ENCODE measurements around the gene VSTM2L.
"Not testable (repeated sequence)": the region's sequence is repeated elsewhere in the genome, so short reads cannot be mapped to it uniquely, and the experiment has no call there.

Gene VSTM2L

GRCh38 chr20:37955511-37955910 lies 52.6 kb downstream of the VSTM2L start:
- H3K4me1 Mint-ChIP-seq (ENCODE audit: low read depth), result no peaks in the 10 kb centered on the region
- H3K9me3 Mint-ChIP-seq, result no peaks in the 10 kb centered on the region
- H3K4me3 Mint-ChIP-seq, result no peak overlapping the region
- no peak for DNase-seq (ENCODE audit: low spot score)
- no peak overlapping the region for H3K27ac Mint-ChIP-seq
- peaks cover 13% of the 10 kb centered on the region for H3K27me3 Mint-ChIP-seq (ENCODE audit: low read depth)
- no peaks in the 10 kb centered on the region for H3K36me3 Mint-ChIP-seq (ENCODE audit: low read depth)

GRCh38 chr20:37956107-37956585 lies 53.2 kb downstream of the VSTM2L start:
- H3K27me3 Mint-ChIP-seq (ENCODE audit: low read depth), result peaks cover 13% of the 10 kb centered on the region
- DNase-seq (ENCODE audit: low spot score), result no peak
- H3K4me1 Mint-ChIP-seq (ENCODE audit: low read depth), result no peaks in the 10 kb centered on the region
- no peak overlapping the region for H3K27ac Mint-ChIP-seq
- no peak overlapping the region for H3K4me3 Mint-ChIP-seq
- H3K9me3 Mint-ChIP-seq, result no peaks in the 10 kb centered on the region
- no peaks in the 10 kb centered on the region for H3K36me3 Mint-ChIP-seq (ENCODE audit: low read depth)

DNA sequence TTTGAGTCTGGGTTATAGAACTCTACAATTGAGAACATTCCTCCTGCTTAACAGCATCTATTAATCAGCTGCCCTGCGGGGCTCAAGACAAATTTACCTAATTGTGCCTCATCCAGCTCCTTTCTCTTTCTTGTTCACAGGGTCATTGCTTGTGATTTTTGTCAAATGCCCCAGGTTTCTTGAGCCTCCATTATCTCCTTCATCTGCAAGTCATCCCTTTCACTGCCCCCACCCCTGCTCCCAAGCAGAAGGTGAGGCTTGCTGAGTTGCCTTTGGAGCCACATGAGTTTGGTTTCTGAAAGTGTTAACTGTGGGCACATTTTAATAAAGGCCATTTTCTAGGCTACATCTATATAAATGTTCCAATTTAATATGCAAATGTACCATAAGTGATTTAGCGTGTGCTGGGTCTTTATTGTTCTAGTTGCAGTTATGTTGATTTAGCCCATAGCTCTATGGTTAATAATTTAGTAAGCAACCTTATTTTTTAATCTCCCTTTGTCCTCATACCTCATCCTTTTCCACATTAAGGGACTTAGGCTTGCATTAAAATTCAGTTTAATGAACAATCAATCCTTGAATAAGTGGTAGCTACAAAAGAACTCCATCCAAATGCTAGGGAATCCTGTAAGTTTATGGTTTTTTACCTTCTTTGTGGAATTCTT lies 56.1 kb downstream of the VSTM2L start:
- Mint-ChIP-seq H3K4me3 (no peak overlapping the region), H3K27ac (no peak overlapping the region), H3K27me3 (ENCODE audit: low read depth) (peaks cover 16% of the 10 kb centered on the region), H3K9me3 (no peaks in the 10 kb centered on the region), H3K4me1 (ENCODE audit: low read depth) (no peaks in the 10 kb centered on the region), H3K36me3 (ENCODE audit: low read depth) (no peaks in the 10 kb centered on the region)
- DNase-seq (ENCODE audit: low spot score), result no peak

- peaks cover 15% of the 10 kb centered on the region for H3K27me3 Mint-ChIP-seq (ENCODE audit: low read depth)
- no peak for DNase-seq (ENCODE audit: low spot score)
- no peaks in the 10 kb centered on the region for H3K36me3 Mint-ChIP-seq (ENCODE audit: low read depth)
- H3K4me3 Mint-ChIP-seq, result no peak overlapping the region
- peaks cover under 1% of the 10 kb centered on the region for H3K9me3 Mint-ChIP-seq
- H3K4me1 Mint-ChIP-seq (ENCODE audit: low read depth), result no peaks in the 10 kb centered on the region
- no peak overlapping the region for H3K27ac Mint-ChIP-seq
Measured at GRCh38 chr20:37961066-37961465, 58.1 kb downstream of the VSTM2L start.

DNA sequence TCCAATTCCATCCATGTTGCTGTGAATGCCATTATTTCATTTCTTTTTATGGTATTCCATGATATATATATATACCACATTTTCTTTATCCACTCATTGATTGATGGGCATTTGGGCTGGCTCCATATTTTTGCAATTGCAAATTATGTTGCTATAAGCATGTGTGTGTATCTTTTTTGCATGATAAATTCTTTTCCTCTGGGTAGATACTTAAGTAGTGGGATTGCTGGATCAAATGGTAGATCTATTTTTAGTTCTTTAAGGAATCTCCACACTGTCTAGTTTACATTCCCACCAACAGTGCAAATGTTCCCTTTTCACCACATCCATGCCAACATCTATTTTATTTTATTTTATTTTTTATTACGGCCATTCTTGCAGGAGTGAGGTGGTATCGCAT lies 60.6 kb downstream of the VSTM2L start:
- H3K9me3 Mint-ChIP-seq, result peaks cover 21% of the 10 kb centered on the region
- not testable (repeated sequence) for H3K27ac Mint-ChIP-seq

GRCh38 chr20:37968841-37969401 lies 66.0 kb downstream of the VSTM2L start:
- no peak overlapping the region for H3K4me3 Mint-ChIP-seq
- H3K4me1 Mint-ChIP-seq (ENCODE audit: low read depth), result no peaks in the 10 kb centered on the region
- H3K36me3 Mint-ChIP-seq (ENCODE audit: low read depth), result no peaks in the 10 kb centered on the region
- DNase-seq (ENCODE audit: low spot score), result no peak
- H3K27me3 Mint-ChIP-seq (ENCODE audit: low read depth), result peaks cover 3% of the 10 kb centered on the region
- no peak overlapping the region for H3K27ac Mint-ChIP-seq
- H3K9me3 Mint-ChIP-seq, result peaks cover 23% of the 10 kb centered on the region

More for the DNA sequence above, 60.6 kb downstream of the VSTM2L start:
- peaks cover 12% of the 10 kb centered on the region for H3K27me3 Mint-ChIP-seq (ENCODE audit: low read depth)
- not testable (repeated sequence) for H3K4me3 Mint-ChIP-seq; DNase-seq (ENCODE audit: low spot score); H3K36me3 Mint-ChIP-seq (ENCODE audit: low read depth); H3K4me1 Mint-ChIP-seq (ENCODE audit: low read depth)

DNA sequence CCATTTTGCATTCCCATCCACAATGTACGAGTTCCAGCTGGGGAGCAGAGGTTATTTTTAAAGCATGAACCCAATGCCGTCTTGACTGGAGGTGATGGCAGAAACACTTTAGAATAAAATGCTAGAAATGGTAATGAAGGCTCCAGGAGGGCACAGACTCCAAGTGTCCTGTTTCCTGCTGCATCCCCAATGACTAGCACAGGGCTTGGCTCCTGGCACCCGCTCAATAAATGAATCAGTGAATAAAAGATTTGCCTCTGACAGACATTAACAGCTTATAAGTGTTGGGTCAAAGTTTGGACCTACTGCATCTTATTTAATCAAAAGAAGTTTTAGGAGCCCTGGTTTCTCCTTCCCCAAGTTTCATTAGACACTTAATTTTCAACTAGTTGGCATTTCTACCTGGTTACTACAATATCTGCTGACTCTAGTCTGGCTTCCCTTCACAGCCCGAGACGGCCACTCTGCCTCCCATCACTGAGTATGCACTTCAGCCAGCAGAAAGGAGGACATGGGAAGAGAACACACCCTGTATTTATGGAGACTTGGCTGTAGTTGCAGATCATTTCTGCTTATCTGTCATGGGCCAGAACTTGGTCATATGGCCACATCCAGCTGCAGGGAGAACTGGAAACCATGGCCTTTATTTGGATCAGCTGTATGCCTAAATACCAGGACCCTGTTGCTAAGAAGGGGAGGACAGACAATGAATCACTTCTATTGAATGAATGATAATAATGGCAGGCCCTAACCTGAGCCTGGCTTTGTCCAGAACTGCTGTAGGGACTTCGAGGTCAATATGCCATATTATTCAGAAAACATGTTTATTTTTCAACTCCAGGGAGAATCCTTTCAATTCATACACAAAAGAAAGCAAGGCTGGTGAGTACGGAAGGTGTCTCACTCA lies 67.3 kb downstream of the VSTM2L start:
- Mint-ChIP-seq H3K9me3 (peaks cover 23% of the 10 kb centered on the region), H3K27ac (no peak overlapping the region), H3K4me3 (no peak overlapping the region), H3K36me3 (ENCODE audit: low read depth) (no peaks in the 10 kb centered on the region), H3K4me1 (ENCODE audit: low read depth) (no peaks in the 10 kb centered on the region), H3K27me3 (ENCODE audit: low read depth) (no peaks in the 10 kb centered on the region)
- no peak for DNase-seq (ENCODE audit: low spot score)

- DNase-seq (ENCODE audit: low spot score), result no peak
Measured at GRCh38 chr20:37970856-37971245, 67.9 kb downstream of the VSTM2L start.

DNA sequence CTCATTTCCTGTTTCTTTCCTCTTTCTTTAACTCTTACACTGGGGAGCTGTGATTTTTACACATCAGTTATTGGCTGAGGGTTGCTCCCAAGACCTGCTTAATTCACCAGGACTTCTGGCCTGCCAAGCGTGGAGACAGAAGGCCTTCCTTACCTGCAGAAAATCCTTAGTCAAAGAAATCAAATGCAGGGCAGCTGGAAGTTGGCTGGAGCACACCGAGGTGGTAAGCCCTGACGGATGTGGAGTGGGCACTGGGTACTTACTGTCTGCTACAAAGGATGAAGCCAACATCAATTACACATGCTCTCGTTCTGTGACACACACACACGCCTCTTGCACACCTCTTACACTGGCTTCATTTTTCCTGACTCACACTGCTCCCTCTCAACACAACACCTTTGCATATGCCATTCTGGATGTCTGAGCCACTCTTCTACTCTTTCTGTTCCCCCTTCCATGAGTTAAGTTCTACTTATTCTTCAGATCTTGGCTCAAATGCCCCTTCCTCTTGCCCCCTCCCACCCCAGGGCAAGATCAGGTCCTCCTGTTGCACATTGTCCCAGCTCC lies 68.7 kb downstream of the VSTM2L start:
- no peak for DNase-seq (ENCODE audit: low spot score)
- Mint-ChIP-seq H3K4me3 (no peak overlapping the region), H3K9me3 (peaks cover 18% of the 10 kb centered on the region), H3K36me3 (ENCODE audit: low read depth) (no peaks in the 10 kb centered on the region), H3K27me3 (ENCODE audit: low read depth) (no peaks in the 10 kb centered on the region), H3K27ac (no peak overlapping the region), H3K4me1 (ENCODE audit: low read depth) (no peaks in the 10 kb centered on the region)

More at GRCh38 chr20:37970856-37971245, 67.9 kb downstream of the VSTM2L start:
- H3K4me1 Mint-ChIP-seq (ENCODE audit: low read depth), result no peaks in the 10 kb centered on the region
- H3K36me3 Mint-ChIP-seq (ENCODE audit: low read depth), result no peaks in the 10 kb centered on the region
- H3K9me3 Mint-ChIP-seq, result peaks cover 23% of the 10 kb centered on the region
- no peak overlapping the region for H3K4me3 Mint-ChIP-seq
- no peak overlapping the region for H3K27ac Mint-ChIP-seq
- no peaks in the 10 kb centered on the region for H3K27me3 Mint-ChIP-seq (ENCODE audit: low read depth)

DNA sequence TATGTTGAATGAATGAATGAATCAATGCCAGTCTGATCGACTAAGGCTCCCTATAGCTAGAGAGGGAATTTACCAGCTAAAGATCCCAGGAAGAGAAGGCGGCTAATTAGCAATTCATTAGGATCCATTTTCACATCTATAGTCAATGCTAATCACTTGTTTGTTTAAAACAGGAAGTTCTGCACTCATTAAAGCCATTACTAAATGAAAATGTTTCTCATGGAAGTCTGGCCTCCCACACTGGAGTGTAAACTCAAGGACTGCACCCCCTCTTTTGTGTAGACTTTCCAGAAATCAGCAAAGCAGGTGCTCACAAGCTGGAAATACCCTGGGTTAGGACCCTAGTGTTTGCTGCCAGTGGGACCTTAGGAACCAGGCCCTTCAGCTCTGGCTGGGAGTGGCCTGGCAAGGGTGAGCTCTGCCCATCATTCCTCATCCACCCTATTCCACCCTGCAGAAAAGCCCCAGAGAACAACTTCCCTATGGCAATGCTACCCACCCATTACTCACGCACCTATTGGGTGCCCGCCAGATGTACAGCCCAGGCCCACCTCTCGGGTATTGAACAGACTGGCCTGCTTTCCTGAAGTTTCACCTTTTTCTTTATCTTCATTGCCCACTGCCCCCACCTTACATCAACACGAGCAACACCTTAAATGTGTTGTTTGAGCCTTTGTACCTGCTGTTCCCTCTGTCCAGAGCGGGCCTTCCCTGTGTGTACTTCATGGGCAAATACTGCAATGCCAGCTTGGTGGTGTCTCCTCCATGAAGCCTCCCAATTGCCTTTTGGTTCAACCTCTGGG lies 69.5 kb downstream of the VSTM2L start:
- Mint-ChIP-seq H3K4me3 (no peak overlapping the region), H3K4me1 (ENCODE audit: low read depth) (peaks cover 4% of the 10 kb centered on the region), H3K27ac (no peak overlapping the region)

DNA sequence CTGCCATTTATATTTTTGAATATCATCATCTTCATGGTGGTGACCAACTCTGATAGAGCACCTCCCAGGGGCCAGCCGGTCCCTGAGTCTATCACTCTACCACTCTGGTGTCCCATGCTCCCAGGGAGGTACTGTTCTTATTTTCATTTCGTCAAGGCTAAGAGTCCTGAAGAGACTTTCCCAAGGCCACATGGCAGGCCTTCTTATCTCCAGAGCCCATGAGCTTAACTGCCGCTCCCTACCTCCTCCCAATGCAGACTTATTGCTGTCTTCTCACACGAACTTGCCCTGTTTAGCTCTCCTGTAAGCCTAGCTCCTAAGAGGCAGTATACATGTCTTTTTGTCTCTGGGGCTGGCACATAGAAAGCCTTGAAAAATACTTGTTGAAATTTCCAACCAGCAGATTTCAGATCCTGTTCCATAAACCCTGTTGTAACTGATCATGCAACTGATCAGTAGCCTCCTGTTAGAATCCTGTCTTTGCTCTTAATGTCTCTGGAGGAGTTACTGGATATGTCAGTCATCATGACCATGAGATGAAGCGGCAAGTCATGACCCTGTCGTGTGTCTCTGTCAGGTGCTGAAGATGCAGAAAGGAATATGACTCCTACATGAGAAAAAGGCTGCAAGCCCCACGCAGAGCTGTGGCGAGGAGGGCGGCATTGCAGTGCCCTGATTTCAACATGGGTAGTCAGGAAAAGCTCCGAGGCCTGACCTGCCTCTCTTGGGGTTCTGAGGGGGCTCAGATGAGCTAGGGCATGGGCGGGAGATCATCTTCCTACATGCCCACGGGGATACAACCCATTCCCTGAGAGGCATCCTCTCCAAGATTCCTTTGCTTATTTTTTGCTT lies 70.4 kb downstream of the VSTM2L start:
- peaks cover 4% of the 10 kb centered on the region for H3K4me1 Mint-ChIP-seq (ENCODE audit: low read depth)
- H3K4me3 Mint-ChIP-seq, result no peak overlapping the region
- no peak for DNase-seq (ENCODE audit: low spot score)
- H3K9me3 Mint-ChIP-seq, result peaks cover 4% of the 10 kb centered on the region
- no peaks in the 10 kb centered on the region for H3K36me3 Mint-ChIP-seq (ENCODE audit: low read depth)
- H3K27me3 Mint-ChIP-seq (ENCODE audit: low read depth), result no peaks in the 10 kb centered on the region
- H3K27ac Mint-ChIP-seq, result no peak overlapping the region

More for the DNA sequence above, 69.5 kb downstream of the VSTM2L start:
- Mint-ChIP-seq H3K9me3 (peaks cover 10% of the 10 kb centered on the region), H3K36me3 (ENCODE audit: low read depth) (no peaks in the 10 kb centered on the region), H3K27me3 (ENCODE audit: low read depth) (no peaks in the 10 kb centered on the region)
- DNase-seq (ENCODE audit: low spot score), result no peak

DNA sequence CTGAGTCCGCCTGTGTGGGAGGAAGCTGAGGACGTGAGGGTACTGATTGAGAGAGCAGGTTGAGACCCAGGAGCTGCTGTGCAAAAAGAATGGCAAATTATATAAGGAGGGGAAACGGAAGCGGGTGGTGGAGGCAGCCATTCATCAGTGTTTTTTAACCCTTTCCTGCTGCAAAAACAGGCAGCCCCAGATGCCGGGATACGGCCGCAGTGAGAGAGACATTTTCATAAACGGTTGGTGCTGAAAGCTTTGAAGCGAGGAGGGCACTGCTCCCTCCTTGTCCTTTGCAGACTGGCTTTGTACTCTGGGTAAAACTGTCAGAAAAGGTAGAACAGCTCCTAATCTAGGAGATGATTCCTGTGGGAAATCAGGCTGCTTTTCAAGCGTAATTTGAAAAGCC lies 74.0 kb downstream of the VSTM2L start:
- no peak overlapping the region for H3K4me3 Mint-ChIP-seq
- DNase-seq (ENCODE audit: low spot score), result no peak
- H3K36me3 Mint-ChIP-seq (ENCODE audit: low read depth), result peaks cover 5% of the 10 kb centered on the region

More for the DNA sequence above, 74.0 kb downstream of the VSTM2L start:
- Mint-ChIP-seq H3K9me3 (no peaks in the 10 kb centered on the region), H3K27me3 (ENCODE audit: low read depth) (no peaks in the 10 kb centered on the region), H3K27ac (no peak overlapping the region), H3K4me1 (ENCODE audit: low read depth) (peaks cover 4% of the 10 kb centered on the region)

Measured in T-helper 2 cell treated with Interferon-gamma antibody and Interleukin-4, amounts not matched to agents 5 μg/mL and 100 μg/mL, for 36 hours (primary cell).